AG04449 (cell line): ENCODE results near the gene AGAP1.

Experiments used
- CTCF ChIA-PET: fragments of 350-600 bp; formaldehyde crosslinking; extraction: SDS; loops from one replicate; lab custom pipeline; 2021; ENCODE audit warnings: antibody characterized with exemption; lab: Yijun Ruan, JAX
- POLR2A ChIA-PET: fragments of 400-600, 350-600 bp; formaldehyde crosslinking; extraction: SDS; loops from one replicate; lab custom pipeline; 2020; ENCODE audit warnings: antibody characterized with exemption, inconsistent platforms; lab: Yijun Ruan, JAX
- DNase-seq: peaks from one replicate; pipeline ENCODE4 v3.0.0-alpha.2; 2010; ENCODE audit warnings: low read depth, low spot score
- H3K4me3 ChIP-seq: 2 replicates; pipeline ENCODE4 v1.5.1; 2011; ENCODE audit warnings: low read depth, mild to moderate bottlenecking, control low read depth, low read length
- TF ChIP-seq, protein P1 (sequence below): IDR thresholded peaks from one replicate; pipeline ENCODE4 v1.5.1; 2011; ENCODE audit warnings: mild to moderate bottlenecking, moderate library complexity, low read length, control low read depth, inconsistent platforms; ENCODE audit not compliant: insufficient read depth; ENCODE audit errors: missing control alignments

The AGAP1 gene

DNA sequence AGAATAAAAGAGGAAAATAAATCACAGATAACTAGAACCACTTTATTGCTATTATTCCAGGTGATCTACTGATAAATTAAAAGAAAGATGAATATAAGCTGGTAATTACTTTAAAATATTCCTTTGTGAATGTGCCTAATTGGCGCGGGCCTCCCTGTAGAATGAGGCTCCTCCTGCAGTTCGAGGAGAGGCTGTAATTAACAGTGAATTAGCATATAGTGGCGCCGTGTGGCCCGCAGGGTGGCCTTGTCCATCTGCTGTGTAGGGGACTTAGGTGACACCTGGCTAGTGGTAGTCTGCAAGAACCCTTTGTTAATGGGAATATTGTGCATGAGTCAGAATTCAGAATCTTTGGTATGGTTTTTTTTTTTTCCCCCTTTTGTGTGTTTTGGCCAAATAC, 119.8 kb downstream of the AGAP1 start:
- POLR2A ChIA-PET, result no interaction called here
- H3K4me3 ChIP-seq, result no peak overlapping the region
- DNase-seq, result no peak
- CTCF ChIA-PET, result interaction anchor here (1.8 to 2.1 kb wide), 3 partner anchors 16 to 133 kb away, joined by 5 to 8 read pairs (median 7); no protein-coding TSS in a partner anchor
- TF ChIP-seq, protein P1, sequence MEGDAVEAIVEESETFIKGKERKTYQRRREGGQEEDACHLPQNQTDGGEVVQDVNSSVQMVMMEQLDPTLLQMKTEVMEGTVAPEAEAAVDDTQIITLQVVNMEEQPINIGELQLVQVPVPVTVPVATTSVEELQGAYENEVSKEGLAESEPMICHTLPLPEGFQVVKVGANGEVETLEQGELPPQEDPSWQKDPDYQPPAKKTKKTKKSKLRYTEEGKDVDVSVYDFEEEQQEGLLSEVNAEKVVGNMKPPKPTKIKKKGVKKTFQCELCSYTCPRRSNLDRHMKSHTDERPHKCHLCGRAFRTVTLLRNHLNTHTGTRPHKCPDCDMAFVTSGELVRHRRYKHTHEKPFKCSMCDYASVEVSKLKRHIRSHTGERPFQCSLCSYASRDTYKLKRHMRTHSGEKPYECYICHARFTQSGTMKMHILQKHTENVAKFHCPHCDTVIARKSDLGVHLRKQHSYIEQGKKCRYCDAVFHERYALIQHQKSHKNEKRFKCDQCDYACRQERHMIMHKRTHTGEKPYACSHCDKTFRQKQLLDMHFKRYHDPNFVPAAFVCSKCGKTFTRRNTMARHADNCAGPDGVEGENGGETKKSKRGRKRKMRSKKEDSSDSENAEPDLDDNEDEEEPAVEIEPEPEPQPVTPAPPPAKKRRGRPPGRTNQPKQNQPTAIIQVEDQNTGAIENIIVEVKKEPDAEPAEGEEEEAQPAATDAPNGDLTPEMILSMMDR, result no peak

DNA sequence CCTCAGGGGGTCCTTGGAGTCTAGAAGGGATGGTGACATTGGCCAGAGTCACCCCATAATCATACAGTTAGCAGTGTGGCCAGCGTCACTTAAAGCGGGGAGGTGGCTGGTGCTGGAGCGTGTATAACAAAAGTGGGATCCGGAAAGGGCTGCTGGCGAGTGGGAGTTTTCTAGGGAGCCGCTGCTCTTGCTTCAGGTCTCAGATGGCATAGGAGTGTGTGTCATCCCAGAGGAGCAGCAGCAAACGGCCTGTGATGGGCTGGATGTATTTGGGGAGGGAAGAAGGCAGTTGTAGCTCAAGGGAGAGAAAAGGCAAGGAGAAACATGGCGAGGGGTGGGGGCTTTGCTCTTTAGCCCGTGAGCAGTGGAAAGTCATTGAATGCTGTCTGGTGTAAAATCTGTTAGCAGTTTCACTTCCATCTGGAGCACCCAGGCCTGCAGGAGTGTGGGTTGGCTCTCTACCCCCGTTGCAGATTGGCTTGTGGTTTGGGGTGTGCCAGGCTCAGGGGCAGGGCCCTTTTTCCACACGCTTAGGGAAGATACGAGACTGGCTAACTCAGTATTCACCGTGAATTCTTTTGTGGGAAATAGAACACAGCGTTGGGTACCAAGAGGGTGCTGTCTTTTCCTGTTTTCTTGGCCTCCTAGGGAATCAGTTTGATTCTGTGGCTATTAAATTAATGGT, 120.5 kb downstream of the AGAP1 start:
- H3K4me3 ChIP-seq, result no peak overlapping the region
- ChIA-PET CTCF (interaction anchor here (1.2 to 2.1 kb wide), 4 partner anchors 17 to 132 kb away, joined by 3 to 12 read pairs (median 8); no protein-coding TSS in a partner anchor), POLR2A (no interaction called here)
- TF ChIP-seq, protein P1, result no peak
- DNase-seq, result no peak

DNA sequence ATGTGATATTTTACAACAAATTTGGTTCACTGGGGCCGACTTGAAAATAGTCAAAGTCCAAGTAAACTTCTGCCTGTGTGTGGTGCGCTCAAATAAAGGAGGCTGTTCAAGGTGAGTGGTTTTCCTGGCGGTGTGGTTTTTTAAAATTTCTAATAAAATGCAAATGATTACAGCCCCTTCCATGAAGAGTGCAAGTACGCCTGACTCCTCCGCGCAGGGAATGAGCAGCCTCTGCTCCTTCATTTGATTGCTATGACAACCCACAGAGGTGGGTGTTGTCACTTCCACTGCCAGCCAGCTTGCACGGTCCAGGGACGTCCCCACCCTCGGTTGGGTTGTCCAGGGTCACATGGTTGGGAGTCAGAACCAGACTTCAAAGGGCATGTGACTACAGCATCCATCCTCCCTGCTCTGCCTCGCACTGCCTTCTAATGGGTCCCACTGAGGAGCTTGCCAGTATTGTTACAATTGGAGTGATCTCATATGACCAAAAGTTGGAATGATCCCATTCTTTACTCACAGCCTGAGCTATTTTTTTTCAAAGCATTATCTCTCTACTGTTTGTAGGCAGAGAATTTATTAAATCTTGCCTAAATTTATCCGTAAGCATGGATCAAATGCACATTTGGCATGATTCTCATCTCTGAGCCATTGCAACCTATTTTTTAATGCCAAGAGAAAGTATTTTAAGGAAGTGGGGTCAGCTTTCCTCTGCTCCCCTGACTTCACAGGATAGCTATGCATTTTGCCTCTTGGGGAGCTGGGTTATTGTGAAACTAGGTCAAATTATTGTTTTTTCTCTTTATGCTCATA, 121.3 kb downstream of the AGAP1 start:
- DNase-seq, result peak; percentile 73
- CTCF ChIA-PET, result interaction anchor here (0.5 to 2.1 kb wide), 5 partner anchors 8 to 480 kb away, joined by 3 to 12 read pairs (median 4); no protein-coding TSS in a partner anchor
- TF ChIP-seq, protein P1, result no peak
- no peak overlapping the region for H3K4me3 ChIP-seq
- POLR2A ChIA-PET, result no interaction called here

DNA sequence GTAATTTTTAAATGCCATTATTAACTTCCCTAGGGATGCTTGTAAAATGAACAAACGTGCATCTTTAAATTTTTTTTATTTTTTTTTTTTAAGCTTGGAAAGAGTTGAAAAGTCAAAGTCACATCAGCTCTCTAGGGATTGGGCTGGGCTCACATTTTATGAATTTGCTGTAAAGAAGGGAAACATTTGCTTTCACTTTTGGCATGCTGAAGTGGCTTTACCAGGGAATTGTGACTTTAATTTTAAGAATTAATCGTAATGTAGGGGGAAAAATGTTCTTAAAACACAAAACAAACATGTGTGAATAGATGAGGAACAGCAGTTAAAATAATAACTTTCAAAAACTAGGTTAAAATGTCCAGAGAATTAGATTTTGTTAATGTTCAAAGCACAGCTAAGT, 123.0 kb downstream of the AGAP1 start:
- ChIA-PET POLR2A (interaction anchor here (0.7 kb wide), 1 partner anchor 34 kb away, joined by 3 read pairs; no protein-coding TSS in a partner anchor), CTCF (interaction anchor here (1.6 kb wide), 1 partner anchor 129 kb away, joined by 6 read pairs; no protein-coding TSS in a partner anchor)
- no peak overlapping the region for H3K4me3 ChIP-seq
- TF ChIP-seq, protein P1, result no peak
- no peak for DNase-seq

DNA sequence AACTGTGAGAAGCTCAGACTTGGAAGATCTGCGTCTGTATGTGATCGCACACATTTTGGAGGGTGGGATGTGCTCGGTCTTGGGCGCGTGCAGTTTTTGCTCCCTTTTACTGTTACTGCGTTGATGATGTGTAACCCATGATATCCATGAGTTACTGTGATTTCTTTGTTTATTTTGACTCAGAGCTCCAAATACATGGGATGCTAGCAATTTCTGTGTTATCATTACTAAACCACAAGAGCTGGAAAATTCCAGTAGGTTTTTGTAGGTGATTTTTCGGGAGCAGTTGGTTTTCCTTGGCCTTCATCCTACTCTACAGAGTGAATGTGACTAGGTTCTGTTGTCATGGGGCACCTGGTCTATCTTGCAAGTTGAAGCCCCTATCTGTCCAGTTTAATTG, 124.2 kb downstream of the AGAP1 start:
- CTCF ChIA-PET, result interaction anchor here (1.0 to 1.6 kb wide), 6 partner anchors 11 to 130 kb away, joined by 3 to 6 read pairs (median 4); no protein-coding TSS in a partner anchor
- POLR2A ChIA-PET, result interaction anchor here (1.1 kb wide), 1 partner anchor 97 kb away, joined by 3 read pairs; no protein-coding TSS in a partner anchor

More for the DNA sequence above, 124.2 kb downstream of the AGAP1 start:
- H3K4me3 ChIP-seq, result no peak overlapping the region
- DNase-seq, result peak; percentile 44
- TF ChIP-seq, protein P1, result no peak
